Keratinocyte (primary cell): ENCODE measurements around the gene TTC22.

ENCODE experiments used
- CTCF ChIP-seq, 3 experiments: IDR thresholded peaks in 1 of 3; conservative IDR thresholded peaks in 1 of 3; optimal IDR thresholded peaks in 1 of 3; 2 replicates in 2 of 3; 3 replicates in 1 of 3; pipeline versions ENCODE3 to v1.5.1; 2011; ENCODE audit warnings: low read length in 3 of 3, mild to moderate bottlenecking in 3 of 3, moderate library complexity in 2 of 3, control low read depth in 1 of 3, inconsistent platforms in 1 of 3; ENCODE audit not compliant: insufficient read depth in 2 of 3; ENCODE audit errors: extremely low read depth in 1 of 3
- EZH2 ChIP-seq: IDR thresholded peaks from one replicate; pipeline ENCODE4 v1.6.1; 2012; ENCODE audit warnings: inconsistent platforms, mild to moderate bottlenecking, low read length, moderate library complexity

- TF ChIP-seq CTCF (optimal IDR thresholded peaks at IDR 0.05 in 1 of 3, IDR thresholded peaks at IDR 0.05 in 1 of 3, conservative IDR thresholded peaks at IDR 0.05 in 1 of 3; ENCODE audit: extremely low read depth in 1 of 3, insufficient read depth in 2 of 3, low read length in 3 of 3) (no peak), EZH2 (no peak)
Measured at GRCh38 chr1:54811739-54812655, 10.9 kb upstream of the TTC22 start.
